SK-N-MC (cell line): ENCODE measurements around the gene LRFN4.

Source experiments
- EZH2 ChIP-seq: fragments of 200-600 bp; sonication (generic); IDR thresholded peaks from one replicate; pipeline ENCODE4 v1.6.1; 2017; ENCODE audit warnings: antibody characterized with exemption
- FOXP2 ChIP-seq: optimal IDR thresholded peaks from 2 replicates; pipeline ENCODE3; 2011; ENCODE audit warnings: mild to moderate bottlenecking, moderate library complexity; ENCODE audit not compliant: insufficient read depth; ENCODE audit errors: extremely low read length, control extremely low read depth
- POLR2AphosphoS5 ChIP-seq: IDR thresholded peaks from 2 replicates; pipeline ENCODE4 v1.6.1; 2012; ENCODE audit warnings: mild to moderate bottlenecking, low read depth, low read length, borderline replicate concordance

DNA sequence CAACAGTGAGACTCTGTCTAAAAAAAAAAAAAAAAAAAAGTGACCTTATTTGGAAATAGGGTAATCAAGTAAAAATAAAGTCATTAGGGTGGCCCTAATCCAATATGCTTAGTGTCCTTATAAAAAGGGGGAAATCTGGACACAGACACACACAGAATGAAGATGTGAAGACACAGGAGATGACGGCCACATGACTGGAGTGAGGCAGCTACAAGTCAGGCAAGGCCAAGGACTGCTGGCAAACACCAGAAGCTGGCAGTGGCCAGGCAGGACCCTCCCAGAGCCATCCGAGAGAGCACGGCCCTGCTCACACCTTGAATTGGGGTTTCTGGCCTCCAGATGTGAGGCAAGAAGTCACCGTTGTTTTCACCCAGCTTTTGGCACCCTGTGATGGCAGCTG is 28.6 kb downstream of the LRFN4 start:
- TF ChIP-seq POLR2AphosphoS5: no peak
- TF ChIP-seq EZH2: no peak
- TF ChIP-seq FOXP2: no peak
